ENCODE measurements around the gene ASIC4.

ASIC4 gene

DNA sequence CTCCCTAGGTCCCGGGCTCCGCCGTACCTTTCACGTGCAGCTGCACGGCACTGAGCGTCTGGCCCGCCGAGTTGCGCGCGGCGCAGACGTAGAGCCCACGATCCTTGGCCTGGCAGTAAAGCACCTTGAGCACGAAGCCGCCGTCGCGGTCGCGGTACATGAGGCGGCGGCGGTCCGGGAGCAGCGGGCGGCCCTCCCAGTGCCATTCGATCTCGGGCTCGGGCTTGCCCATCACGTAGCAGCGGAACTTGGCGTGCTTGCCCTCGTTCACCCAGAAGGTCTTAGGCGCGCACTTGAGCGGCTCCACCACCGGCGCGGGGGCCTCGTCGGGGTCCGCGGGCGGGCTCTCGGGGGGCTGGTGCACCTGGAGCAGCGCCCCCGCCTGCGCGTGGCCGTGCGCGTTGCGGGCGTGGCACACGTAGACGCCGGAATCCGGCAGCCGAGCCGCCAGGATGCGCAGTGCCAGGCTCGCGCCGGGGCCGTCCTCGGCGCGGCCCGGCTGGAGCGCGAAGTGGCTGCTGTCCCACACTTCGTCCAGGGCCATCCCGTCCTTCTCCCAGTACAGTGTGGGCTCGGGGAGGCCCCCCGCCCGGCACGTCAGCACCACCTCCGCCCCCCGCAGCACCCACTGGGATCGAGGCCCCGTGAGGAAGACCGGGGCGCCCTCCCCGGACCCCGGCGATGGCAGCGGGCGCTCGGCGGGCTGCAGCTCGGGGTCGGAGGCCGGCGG is 56.1 kb downstream of the ASIC4 start:
- DNase-seq (ENCODE audit: low spot score): no peak

DNA sequence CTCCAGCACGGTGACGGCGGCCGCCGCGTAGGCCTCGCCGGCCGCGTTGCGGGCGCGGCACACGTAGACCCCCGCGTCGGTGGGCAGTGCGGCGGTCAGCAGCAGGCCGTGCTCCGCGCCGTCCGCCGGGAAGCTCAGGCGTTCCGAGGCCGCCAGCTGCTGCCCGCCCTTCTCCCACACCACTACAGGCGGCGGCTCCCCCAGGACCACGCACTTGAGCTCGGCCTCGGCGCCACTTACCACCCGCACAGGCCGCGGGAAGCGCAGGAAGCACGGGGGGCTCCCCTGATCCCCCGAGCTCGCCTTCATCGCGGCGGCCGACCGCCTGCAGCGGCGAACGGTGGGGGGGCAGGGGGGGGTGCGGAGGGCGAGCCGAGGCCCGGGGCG is 56.6 kb downstream of the ASIC4 start:
- DNase-seq (ENCODE audit: low spot score): no peak

DNA sequence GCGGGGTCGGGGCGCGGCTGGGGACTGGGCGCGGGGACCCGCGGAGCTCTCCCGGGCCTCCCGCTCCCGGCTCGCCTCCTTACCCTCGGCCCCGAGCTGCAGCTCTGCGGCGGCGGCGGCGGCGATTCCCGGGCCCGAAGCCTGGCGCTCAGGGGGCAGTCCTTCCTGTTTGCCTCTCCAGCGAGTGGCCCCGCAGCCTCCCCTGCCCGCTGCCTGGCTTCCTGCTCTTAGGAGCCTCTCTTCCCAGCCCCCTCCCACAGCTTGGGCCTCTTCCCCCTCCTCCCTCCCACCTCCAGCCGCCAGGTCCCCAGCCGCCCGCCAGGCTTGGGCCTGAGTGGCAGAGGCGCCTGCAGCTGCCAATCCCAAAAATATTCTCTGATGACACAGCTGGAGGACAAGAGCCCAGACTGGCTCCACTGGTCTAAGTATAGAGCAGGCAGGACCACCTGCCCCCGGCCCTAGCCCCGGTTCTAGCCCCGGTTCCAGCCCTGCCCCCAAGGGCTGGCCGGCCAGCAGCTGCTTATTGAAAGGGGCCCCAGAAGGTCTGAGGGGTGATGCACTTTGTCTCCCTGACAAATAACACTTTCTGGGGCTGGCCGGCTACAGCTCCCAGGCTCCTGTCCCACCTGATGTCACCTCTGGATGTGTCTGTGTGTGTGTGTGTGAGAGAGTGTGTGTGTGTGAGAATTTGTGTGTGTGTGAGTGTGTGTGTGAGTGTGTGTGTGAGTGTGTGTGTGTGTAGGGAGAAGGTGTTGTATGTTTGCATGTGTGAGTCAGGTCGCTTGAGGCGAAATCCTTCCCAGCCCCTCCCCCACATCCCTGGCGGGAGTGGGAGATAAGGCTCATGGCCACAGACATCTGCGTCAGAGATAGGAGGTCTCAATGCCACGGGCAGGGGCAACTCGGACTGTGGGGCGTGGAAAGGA is 57.3 kb downstream of the ASIC4 start, which contains the start of gene OBSL1:
TSS of gene OBSL1 (minus strand) at position 229 of the 926 bp plus-strand sequence. CDS start 307 bp downstream, outside the sequence.
- peak; percentile 7 for DNase-seq (ENCODE audit: low spot score)

DNA sequence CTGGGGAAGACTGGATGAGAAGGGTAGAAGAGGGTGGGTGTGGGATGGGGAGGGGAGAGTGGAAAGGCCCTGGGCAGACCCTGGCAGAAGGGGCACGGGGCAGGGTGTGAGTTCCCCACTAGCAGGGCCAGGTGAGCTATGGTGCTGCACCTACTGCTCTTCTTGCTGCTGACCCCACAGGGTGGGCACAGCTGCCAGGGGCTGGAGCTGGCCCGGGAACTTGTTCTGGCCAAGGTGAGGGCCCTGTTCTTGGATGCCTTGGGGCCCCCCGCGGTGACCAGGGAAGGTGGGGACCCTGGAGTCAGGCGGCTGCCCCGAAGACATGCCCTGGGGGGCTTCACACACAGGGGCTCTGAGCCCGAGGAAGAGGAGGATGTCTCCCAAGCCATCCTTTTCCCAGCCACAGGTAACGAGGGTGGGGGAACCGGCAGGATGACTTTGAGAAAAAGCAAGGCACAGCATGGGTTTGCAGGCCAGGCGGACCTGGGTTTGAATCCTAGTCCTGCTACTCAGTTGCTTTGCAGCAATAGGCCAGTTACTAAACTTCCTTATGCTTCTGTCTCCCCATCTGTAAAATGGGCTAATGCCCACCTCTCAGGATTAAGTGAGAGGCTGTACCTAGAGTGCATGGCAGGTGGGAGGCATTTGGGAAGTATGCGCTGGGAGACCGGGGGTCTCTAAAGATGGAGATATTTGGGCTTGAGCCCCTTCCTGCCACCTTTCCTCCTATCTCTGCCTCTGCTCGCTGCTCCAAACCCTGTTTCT is 58.1 kb downstream of the ASIC4 start, which contains the start of gene INHA:
TSS of gene INHA (plus strand) at position 74 of the 765 bp plus-strand sequence. CDS start at position 139, 65 bp downstream.
- no peak for DNase-seq (ENCODE audit: low spot score)

DNA sequence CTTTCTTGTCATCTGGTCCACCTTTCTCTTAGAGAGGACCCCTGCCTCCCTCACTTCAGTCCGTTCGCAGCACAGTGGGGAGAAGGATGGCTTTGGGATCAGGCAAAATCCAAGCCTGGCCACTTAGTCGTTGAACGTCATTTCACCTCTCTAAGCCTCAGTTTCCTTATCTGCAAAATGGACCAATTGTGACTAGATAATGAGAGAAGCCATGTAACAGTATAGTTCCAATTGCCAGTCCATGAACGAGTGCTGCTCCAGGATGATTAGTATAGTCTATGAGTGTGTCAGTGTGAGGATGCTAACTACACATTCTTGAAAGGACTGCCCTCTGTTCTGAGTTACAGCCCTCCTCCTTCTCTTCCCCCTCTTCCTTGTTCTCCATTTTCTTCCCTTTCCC is 58.9 kb downstream of the ASIC4 start:
- DNase-seq (ENCODE audit: low spot score): no peak

DNA sequence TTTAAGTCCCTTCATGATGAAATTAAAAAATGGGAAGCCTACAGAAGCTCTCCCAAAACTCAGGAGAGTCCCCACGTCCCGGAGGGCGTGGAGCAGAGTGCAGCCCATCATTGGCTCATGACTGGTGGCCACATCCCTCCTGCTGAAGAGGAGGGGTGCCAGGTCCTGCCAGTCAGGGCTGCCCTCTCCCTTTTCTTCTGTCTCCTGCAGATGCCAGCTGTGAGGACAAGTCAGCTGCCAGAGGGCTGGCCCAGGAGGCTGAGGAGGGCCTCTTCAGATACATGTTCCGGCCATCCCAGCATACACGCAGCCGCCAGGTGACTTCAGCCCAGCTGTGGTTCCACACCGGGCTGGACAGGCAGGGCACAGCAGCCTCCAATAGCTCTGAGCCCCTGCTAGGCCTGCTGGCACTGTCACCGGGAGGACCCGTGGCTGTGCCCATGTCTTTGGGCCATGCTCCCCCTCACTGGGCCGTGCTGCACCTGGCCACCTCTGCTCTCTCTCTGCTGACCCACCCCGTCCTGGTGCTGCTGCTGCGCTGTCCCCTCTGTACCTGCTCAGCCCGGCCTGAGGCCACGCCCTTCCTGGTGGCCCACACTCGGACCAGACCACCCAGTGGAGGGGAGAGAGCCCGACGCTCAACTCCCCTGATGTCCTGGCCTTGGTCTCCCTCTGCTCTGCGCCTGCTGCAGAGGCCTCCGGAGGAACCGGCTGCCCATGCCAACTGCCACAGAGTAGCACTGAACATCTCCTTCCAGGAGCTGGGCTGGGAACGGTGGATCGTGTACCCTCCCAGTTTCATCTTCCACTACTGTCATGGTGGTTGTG is 60.4 kb downstream of the ASIC4 start:
- no peak for DNase-seq (ENCODE audit: low spot score)

DNA sequence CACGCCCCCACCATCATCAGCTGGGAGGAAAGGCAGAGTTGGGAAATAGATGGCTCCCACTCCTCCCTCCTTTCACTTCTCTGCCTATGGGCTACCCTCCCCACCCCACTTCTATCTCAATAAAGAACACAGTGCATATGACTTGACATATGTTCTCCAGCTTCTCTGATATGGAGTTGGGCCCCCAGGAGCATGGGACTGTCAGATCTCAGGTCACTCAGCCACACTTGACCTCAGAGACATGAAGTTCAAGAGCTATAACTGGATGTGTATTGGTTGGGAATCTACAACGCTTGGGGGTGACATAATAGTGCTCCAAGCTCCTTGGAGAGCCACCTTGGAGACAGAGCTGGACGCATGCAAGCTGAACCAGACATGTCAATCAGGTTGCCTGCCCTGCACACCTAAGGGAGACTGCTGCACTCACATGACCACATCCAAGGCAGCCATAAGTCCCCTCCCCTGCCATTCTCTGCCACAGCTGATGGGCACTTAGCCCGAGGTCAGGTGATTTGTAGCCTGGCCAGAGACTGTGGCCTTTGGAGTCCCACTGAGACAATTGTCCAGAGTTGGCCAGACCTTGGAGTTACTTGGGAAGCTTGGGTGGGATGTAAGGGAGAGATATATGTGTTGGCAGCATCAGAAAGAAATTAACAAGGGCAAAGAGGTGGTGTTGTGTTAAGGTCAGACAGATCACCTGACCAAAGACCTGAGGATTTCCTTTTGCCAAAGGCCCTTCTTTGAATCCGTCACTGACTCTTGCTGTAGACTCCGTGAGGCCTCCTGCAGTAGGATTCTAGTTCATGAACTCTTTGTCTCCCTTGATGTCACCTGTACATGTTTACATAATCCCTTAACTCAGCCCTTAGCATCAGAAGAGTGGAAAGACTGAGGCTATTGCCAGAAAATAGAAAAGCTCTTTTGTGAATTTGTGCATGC is 61.6 kb downstream of the ASIC4 start:
- no peak for DNase-seq (ENCODE audit: low spot score)

DNA sequence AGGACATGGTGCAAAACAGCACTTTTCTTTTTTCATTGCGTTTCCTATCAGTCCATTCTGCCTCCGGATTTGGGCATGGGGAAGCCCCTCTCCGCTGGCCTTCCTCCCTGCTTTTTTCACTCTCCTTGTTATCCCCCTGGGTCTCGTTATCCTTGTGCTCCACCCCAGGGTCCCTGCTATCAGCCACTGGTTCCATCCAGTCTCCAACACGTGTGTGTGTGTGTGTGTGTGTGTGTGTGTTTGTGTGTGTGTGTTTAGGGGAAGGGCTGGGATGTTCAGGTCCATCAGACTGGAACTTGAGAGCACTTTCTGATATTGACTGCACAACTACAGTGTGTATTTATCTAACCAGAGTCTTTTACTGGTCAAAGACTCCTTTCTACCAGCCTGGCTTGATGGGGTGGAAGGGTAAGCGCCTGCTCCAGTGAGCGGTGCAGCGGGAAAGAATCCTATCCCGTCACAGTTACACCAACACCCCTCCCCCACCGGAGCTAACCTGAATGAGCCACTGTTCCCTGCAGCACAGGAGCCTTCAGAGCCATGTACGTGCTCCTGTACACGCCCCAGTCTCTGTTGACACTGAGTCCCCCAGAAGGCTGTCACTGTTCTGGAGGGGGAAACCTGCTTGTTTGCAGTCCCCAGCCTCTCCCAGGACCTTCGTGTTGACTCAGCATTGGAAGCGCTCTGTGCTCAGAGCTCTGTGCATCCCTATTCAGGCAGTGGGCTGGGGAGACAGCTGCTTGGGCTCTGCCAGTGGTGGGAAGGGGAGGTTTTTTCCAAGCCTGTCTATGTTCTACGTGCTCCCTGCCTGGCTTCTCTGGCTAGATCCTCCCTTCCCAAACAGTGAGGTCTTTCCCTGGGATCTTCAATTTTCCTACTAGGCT is 62.5 kb downstream of the ASIC4 start:
- peak; percentile 11 for DNase-seq (ENCODE audit: low spot score)

DNA sequence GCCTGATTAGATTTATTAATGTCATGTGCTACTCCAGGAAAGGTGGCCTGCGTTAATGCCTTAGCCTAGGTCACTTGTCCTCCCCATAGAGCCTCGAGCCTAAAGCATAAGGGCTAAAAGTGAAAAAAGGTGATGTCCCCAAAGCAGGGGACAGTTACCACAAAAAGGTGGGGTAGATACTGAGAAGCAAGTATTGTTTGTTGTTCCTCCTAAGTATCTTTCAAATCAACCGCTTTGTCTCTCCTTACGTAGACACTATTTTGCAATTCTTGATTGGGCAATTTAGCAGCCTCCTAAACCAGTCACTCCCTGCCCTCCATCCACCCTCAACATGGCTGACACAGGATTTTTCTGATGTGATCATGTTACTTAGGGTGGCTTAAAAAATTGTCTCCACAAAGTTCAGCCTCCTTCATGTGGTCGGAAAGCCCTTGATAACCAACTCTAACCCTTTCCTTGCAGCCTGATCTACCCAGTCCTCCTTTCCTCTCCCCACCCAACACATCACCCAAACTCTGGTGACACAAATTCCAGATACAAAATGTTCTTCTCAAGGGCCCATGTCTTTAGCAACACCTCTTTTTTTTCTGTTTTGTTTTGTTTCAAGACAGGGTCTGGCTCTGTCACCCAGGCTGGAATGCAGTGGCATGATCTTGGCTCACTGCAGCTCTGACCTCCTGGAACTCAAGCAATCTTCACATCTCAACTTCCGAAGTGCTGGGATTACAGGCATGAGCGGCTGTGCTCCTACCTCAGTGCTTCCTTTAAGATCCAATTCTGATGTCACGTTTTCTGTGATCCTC is 64.7 kb downstream of the ASIC4 start:
- DNase-seq (ENCODE audit: low spot score): no peak

DNA sequence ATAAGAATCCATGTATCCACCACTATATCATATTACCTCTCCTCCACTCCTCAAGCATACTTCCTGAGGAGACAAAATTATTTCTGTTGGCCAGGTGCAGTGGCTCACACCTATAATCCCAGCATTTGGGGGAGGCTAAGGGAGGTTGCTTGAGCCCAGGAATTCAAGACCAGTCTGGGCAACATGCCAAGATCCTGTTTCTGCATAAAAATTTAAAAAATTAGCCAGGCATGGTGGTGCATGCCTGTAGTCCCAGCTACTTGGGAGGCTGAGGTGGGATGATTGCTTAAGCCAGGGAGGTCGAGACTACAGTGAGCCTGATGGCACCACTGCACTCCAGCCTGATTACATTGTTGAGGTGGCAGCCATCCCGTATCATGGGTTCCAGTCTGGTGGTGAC is 67.1 kb downstream of the ASIC4 start:
- no peak for DNase-seq (ENCODE audit: low spot score)
